Liver (tissue), 9 donors: ENCODE data around the gene CCDC137. TPM values are rescaled to one million over a fixed set of nuclear protein-coding genes. Genes with fewer than 3 reads are reported as not detected.

Experiments
- DNase-seq: peaks from one replicate; pipeline ENCODE4 v3.0.0-alpha.2; 2017; ENCODE audit warnings: low spot score
- H3K27ac ChIP-seq, 2 donors: one replicate each; pipeline ENCODE4 v1.7.0; 2013; ENCODE audit warnings: inconsistent platforms in 2 of 2, low read length in 2 of 2, control low read depth in 1 of 2, low read depth in 1 of 2, mild to moderate bottlenecking in 1 of 2
- H3K27me3 ChIP-seq, 4 donors: one replicate each; pipeline versions ENCODE4 v1.6.1 to v1.7.0; 2013; ENCODE audit warnings: low read length in 3 of 4, inconsistent platforms in 1 of 4, mild to moderate bottlenecking in 1 of 4, moderate library complexity in 1 of 4; ENCODE audit not compliant: control insufficient read depth in 4 of 4, insufficient read depth in 4 of 4
- H3K36me3 ChIP-seq, 4 donors: one replicate each; pipeline versions ENCODE4 v1.6.1 to v1.7.0; 2013; ENCODE audit warnings: low read length in 3 of 4, mild to moderate bottlenecking in 3 of 4, low read depth in 1 of 4, moderate library complexity in 1 of 4; ENCODE audit not compliant: control insufficient read depth in 4 of 4, insufficient read depth in 3 of 4
- H3K4me1 ChIP-seq, 4 donors: one replicate each; pipeline versions ENCODE4 v1.6.1 to v1.7.0; 2013; ENCODE audit warnings: low read length in 3 of 4, mild to moderate bottlenecking in 3 of 4, moderate library complexity in 1 of 4; ENCODE audit not compliant: control insufficient read depth in 4 of 4, insufficient read depth in 4 of 4
- H3K4me3 ChIP-seq, 3 donors: one replicate each; pipeline versions ENCODE4 v1.6.1 to v1.7.0; 2013; ENCODE audit warnings: low read length in 3 of 3, control low read depth in 1 of 3, low read depth in 1 of 3, mild to moderate bottlenecking in 1 of 3
- H3K9ac ChIP-seq, 2 donors: one replicate each; pipeline ENCODE4 v1.7.0; 2013; ENCODE audit warnings: low read length in 2 of 2, mild to moderate bottlenecking in 2 of 2, moderate library complexity in 2 of 2, control low read depth in 1 of 2, low read depth in 1 of 2
- H3K9me3 ChIP-seq, 4 donors: one replicate each; pipeline versions ENCODE4 v1.6.1 to v1.7.0; 2013; ENCODE audit warnings: low read length in 3 of 4; ENCODE audit not compliant: control insufficient read depth in 4 of 4
- ATF3 ChIP-seq: IDR thresholded peaks from 2 replicates; pipeline ENCODE4 v1.6.1; 2016; ENCODE audit warnings: antibody characterized with exemption
- EGR1 ChIP-seq, 2 donors: IDR thresholded peaks; 2 replicates each; pipeline ENCODE4 v1.6.1; 2016 to 2018; ENCODE audit warnings: antibody characterized with exemption in 2 of 2, low read depth in 2 of 2
- FOXA1 ChIP-seq: IDR thresholded peaks from 2 replicates; pipeline ENCODE4 v1.6.1; 2016; ENCODE audit warnings: antibody characterized with exemption
- FOXA2 ChIP-seq: IDR thresholded peaks from 2 replicates; pipeline ENCODE4 v1.6.1; 2016; ENCODE audit warnings: antibody characterized with exemption
- GABPA ChIP-seq, 2 donors: IDR thresholded peaks in 1 of 2; conservative IDR thresholded peaks in 1 of 2; 2 replicates each; pipeline ENCODE4 v1.6.1; 2016; ENCODE audit warnings: antibody characterized with exemption in 2 of 2, mild to moderate bottlenecking in 1 of 2, moderate library complexity in 1 of 2
- HNF4A ChIP-seq, 2 donors: conservative IDR thresholded peaks; 2 replicates each; pipeline ENCODE4 v1.6.1; 2016; ENCODE audit warnings: antibody characterized with exemption in 2 of 2, mild to moderate bottlenecking in 2 of 2
- HNF4G ChIP-seq: IDR thresholded peaks from 2 replicates; pipeline ENCODE4 v1.6.1; 2016; ENCODE audit warnings: antibody characterized with exemption
- JUND ChIP-seq, 2 donors: IDR thresholded peaks; 2 replicates each; pipeline ENCODE4 v1.6.1; 2016; ENCODE audit warnings: antibody characterized with exemption in 2 of 2
- NR2F2 ChIP-seq: IDR thresholded peaks from 2 replicates; pipeline ENCODE4 v1.6.1; 2016; ENCODE audit warnings: antibody characterized with exemption
- RAD21 ChIP-seq, 2 donors: IDR thresholded peaks; 2 replicates each; pipeline ENCODE4 v1.6.1; 2016; ENCODE audit warnings: antibody characterized with exemption in 2 of 2, mild to moderate bottlenecking in 2 of 2
- REST ChIP-seq: IDR thresholded peaks from 2 replicates; pipeline ENCODE4 v1.6.1; 2016; ENCODE audit warnings: antibody characterized with exemption, mild to moderate bottlenecking
- RXRA ChIP-seq, 2 donors: IDR thresholded peaks; 2 replicates each; pipeline ENCODE4 v1.6.1; 2017 to 2018; ENCODE audit warnings: antibody characterized with exemption in 2 of 2, mild to moderate bottlenecking in 1 of 2
- SP1 ChIP-seq: IDR thresholded peaks from 2 replicates; pipeline ENCODE4 v1.6.1; 2018; ENCODE audit warnings: antibody characterized with exemption, mild to moderate bottlenecking
- TAF1 ChIP-seq: conservative IDR thresholded peaks from 2 replicates; pipeline ENCODE4 v1.6.1; 2016; ENCODE audit warnings: antibody characterized with exemption, mild to moderate bottlenecking
- YY1 ChIP-seq: IDR thresholded peaks from 2 replicates; pipeline ENCODE4 v1.6.1; 2016; ENCODE audit warnings: antibody characterized with exemption, mild to moderate bottlenecking
- ZBTB33 ChIP-seq: IDR thresholded peaks from 2 replicates; pipeline ENCODE4 v1.6.1; 2016; ENCODE audit warnings: antibody characterized with exemption
- WGBS: extraction: QIAGEN DNeasy Blood & Tissue Kit; methylation state at CpG from one replicate; pipeline ENCODE4 v1.1.7; 2013; 5-methylcytosine and 5-hydroxymethylcytosine counted together
- polyA plus RNA-seq, 2 donors: library from polyadenylated mRNA; stranded (reverse) in 1 of 2; unstranded in 1 of 2; fragments of 200-250 nt in 1 of 2; fragments of >200 nt in 1 of 2; fragmentation: Nextera tagmentation in 1 of 2; extraction: Ambion mirVana in 1 of 2; gene quantifications; one replicate each; pipeline versions ENCODE4 v1.2.1 to v1.2.3, GENCODE V29; 2013 to 2015
- total RNA-seq, 2 donors: library from RNA; depleted of rRNA; stranded (reverse); fragments of >200 nt; gene quantifications; one replicate each; pipeline ENCODE4 v1.2.3, GENCODE V29; 2014
- TF ChIP-seq, protein P1 (sequence below): IDR thresholded peaks from 2 replicates; pipeline ENCODE4 v1.6.1; 2016; ENCODE audit warnings: antibody characterized with exemption
- donor health status: healthy.
- donor health status: healthy.
- donor health status: healthy.
- donor health status: healthy.
- donor health status: healthy.

CCDC137 gene
- total and polyA plus RNA-seq, 4 donors: 4.3 to 6.9 (median 5.2) TPM

DNA sequence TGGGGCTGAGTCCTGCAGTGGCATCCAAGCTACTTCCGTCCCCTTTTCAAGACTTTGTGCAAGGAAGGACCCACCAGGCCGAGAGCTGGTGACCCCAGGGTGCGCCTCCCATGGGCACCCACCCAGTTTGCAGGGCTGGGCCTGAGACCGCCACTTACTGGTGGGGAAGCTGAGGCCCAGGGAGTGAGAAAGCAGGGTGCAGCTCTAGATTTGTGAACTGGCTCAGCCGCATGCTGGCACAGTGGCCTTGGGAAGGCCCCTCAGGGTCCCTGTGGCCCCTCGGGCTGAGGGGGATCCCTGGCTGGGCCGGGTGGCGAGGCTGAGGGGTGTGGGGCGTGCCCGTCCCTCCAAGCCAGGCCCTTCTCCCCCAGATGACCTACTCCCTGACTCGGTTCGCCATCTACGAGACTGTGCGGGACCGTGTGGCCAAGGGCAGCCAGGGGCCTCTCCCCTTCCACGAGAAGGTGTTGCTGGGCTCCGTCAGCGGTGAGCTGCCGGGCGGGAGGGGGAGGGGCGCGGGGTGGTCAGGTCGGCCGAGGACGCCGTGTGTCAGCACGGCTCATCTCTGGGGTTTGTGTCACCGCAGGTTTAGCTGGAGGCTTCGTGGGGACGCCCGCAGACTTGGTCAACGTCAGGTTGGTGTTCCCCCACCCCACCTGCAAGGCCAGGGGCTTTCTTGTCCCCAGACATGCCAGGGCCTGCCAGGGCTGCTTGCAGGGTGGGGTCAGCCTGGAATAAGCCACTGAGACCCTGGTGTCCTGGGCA is 48.8 kb downstream of the CCDC137 start:
- DNase-seq: no peak

GRCh38 chr17:81715872-81716673 is 49.5 kb downstream of the CCDC137 start:
- WGBS: 94% methylated on average over 43 of the region's 43 CpGs
- no peaks in the 10 kb centered on the region for H3K9me3 ChIP-seq
- H3K36me3 ChIP-seq: peaks cover 0 to 7% (median 4%) of the 10 kb centered on the region in 4 donors
- DNase-seq: no peak
- no peak for TF ChIP-seq SP1
- TF ChIP-seq FOXA2: no peak
- no peak for TF ChIP-seq RXRA (IDR thresholded peaks at IDR 0.05)
- no peak for TF ChIP-seq YY1
- TF ChIP-seq FOXA1: no peak
- no peak for TF ChIP-seq REST
- TF ChIP-seq ZBTB33: no peak
- no peak for TF ChIP-seq RAD21 (IDR thresholded peaks at IDR 0.05)
- TF ChIP-seq TAF1: no peak
- H3K27me3 ChIP-seq: no peaks in the 10 kb centered on the region
- H3K4me3 ChIP-seq: no peak overlapping the region
- H3K27ac ChIP-seq: no peak overlapping the region
- peaks cover 10 to 56% (median 39%) of the 10 kb centered on the region in 4 donors for H3K4me1 ChIP-seq
- H3K9ac ChIP-seq: no peak overlapping the region

More for the DNA sequence above, 48.8 kb downstream of the CCDC137 start:
- no peaks in the 10 kb centered on the region for H3K9me3 ChIP-seq
- H3K9ac ChIP-seq: no peak overlapping the region
- TF ChIP-seq, protein P1, sequence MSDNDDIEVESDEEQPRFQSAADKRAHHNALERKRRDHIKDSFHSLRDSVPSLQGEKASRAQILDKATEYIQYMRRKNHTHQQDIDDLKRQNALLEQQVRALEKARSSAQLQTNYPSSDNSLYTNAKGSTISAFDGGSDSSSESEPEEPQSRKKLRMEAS: no peak
- TF ChIP-seq HNF4G (no peak), SP1 (no peak), JUND (IDR thresholded peaks at IDR 0.05) (no peak), RAD21 (IDR thresholded peaks at IDR 0.05) (no peak), RXRA (IDR thresholded peaks at IDR 0.05) (no peak), FOXA2 (no peak), TAF1 (no peak), REST (no peak), GABPA (IDR thresholded peaks at IDR 0.05 in 1 of 2, conservative IDR thresholded peaks at IDR 0.05 in 1 of 2) (no peak), NR2F2 (no peak), ATF3 (no peak), HNF4A (conservative IDR thresholded peaks at IDR 0.05) (no peak), EGR1 (IDR thresholded peaks at IDR 0.05; ENCODE audit: low read depth in 2 of 2) (no peak)
- no peak overlapping the region for H3K27ac ChIP-seq
- H3K27me3 ChIP-seq: no peaks in the 10 kb centered on the region
- peaks cover 0 to 7% (median 4%) of the 10 kb centered on the region in 4 donors for H3K36me3 ChIP-seq
- peaks cover 15 to 58% (median 44%) of the 10 kb centered on the region in 4 donors for H3K4me1 ChIP-seq
- WGBS: 93% methylated on average over 32 of the region's 32 CpGs
- H3K4me3 ChIP-seq: no peak overlapping the region
